ENCODE results near the gene RASA3. TPM values are rescaled to one million over a fixed set of nuclear protein-coding genes. Genes with fewer than 3 reads are reported as not detected.

RASA3 gene
- total RNA-seq, 1 experiment from 2014 or later, result 18.6 TPM

DNA sequence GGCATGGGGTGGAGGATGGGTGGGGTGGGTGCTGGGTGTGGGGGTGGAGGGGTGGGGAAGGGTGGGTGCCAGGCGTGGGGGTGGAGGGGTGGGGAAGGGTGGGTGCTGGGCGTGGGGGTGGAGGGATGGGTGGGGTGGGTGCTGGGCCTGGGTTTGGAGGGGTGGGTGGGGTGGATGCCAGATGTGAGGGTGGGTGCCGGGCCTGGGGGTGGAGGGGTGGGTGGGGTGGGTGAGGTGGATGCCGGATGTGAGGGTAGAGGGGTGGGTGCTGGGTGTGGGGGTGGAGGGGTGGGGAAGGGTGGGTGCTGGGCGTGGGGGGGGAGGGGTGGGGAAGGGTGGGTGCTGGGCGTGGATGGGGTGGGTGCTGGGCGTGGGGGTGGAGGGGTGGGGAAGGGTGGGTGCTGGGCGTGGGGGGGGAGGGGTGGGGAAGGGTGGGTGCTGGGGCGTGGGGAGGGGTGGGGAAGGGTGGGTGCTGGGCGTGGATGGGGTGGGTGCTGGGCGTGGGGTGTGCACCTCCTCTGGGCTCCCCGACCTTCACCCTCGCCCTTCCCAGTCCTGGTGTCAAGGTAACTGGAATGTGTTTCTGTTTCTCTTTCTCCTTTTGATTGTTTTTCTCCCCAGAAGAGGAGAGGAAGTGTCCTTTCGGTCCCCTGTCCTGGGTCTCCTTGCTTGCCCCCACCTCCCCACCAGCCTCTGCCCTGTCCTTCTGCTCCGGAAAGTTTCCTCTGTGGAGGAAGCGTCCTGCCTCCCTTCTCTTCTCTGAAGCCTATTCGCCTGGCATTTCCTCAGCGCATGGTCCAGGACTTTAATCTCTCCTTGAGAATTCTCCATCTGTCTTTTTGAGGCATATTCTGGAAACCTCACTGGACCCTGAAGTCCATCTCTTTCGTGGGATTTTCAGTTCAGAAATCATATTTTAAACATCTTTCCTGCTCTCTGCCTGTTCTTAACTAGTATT is 23.8 kb upstream of the RASA3 start:
- no peak overlapping the region for H3K9ac ChIP-seq (ENCODE audit: low read length)

More for the DNA sequence above, 23.8 kb upstream of the RASA3 start:
- H3K36me3 ChIP-seq (ENCODE audit: control insufficient read depth in 1 of 2, insufficient read depth in 2 of 2, low read length in 2 of 2), result no peaks in the 10 kb centered on the region
- ChIA-PET CTCF (no interaction called here), RAD21 (ENCODE audit: low non-redundant PET in 1 of 2, low total read pairs in 2 of 2, uncharacterized antibody in 2 of 2, unreplicated experiment in 2 of 2) (no interaction called here), POLR2A (no interaction called here)
- H3K9me2 ChIP-seq (ENCODE audit: insufficient read depth), result no peaks in the 10 kb centered on the region
- H3K9me3 ChIP-seq (ENCODE audit: control insufficient read depth in 1 of 2, insufficient read depth in 1 of 2, low read depth in 1 of 2, low read length in 2 of 2), result no peaks in the 10 kb centered on the region
- intact Hi-C loops (cut with micrococcal nuclease), result no loop called here
- BruUV-seq (replicated peaks), result no TSS peak
- no peak for TF ChIP-seq CEBPB (IDR thresholded peaks at IDR 0.05; ENCODE audit: low read depth)
- TF ChIP-seq, protein P1, sequence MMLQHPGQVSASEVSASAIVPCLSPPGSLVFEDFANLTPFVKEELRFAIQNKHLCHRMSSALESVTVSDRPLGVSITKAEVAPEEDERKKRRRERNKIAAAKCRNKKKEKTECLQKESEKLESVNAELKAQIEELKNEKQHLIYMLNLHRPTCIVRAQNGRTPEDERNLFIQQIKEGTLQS (IDR thresholded peaks at IDR 0.05), result no peak
- no peak for TF ChIP-seq POLR2A (IDR thresholded peaks at IDR 0.05; ENCODE audit: borderline replicate concordance, extremely low read depth, insufficient read depth, insufficient read length)
- no peak for TF ChIP-seq SRF (IDR thresholded peaks at IDR 0.05; ENCODE audit: low read depth)
- TF ChIP-seq JUND (IDR thresholded peaks at IDR 0.05), result no peak
- TF ChIP-seq EZH2 (IDR thresholded peaks at IDR 0.05), result no peak
- no peak for TF ChIP-seq EGR1 (IDR thresholded peaks at IDR 0.05; ENCODE audit: low read depth)
- no peak for TF ChIP-seq CBX3 (IDR thresholded peaks at IDR 0.05; ENCODE audit: low read depth)
- TF ChIP-seq, protein P2, sequence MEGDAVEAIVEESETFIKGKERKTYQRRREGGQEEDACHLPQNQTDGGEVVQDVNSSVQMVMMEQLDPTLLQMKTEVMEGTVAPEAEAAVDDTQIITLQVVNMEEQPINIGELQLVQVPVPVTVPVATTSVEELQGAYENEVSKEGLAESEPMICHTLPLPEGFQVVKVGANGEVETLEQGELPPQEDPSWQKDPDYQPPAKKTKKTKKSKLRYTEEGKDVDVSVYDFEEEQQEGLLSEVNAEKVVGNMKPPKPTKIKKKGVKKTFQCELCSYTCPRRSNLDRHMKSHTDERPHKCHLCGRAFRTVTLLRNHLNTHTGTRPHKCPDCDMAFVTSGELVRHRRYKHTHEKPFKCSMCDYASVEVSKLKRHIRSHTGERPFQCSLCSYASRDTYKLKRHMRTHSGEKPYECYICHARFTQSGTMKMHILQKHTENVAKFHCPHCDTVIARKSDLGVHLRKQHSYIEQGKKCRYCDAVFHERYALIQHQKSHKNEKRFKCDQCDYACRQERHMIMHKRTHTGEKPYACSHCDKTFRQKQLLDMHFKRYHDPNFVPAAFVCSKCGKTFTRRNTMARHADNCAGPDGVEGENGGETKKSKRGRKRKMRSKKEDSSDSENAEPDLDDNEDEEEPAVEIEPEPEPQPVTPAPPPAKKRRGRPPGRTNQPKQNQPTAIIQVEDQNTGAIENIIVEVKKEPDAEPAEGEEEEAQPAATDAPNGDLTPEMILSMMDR (IDR thresholded peaks at IDR 0.05 in 2 of 3, conservative IDR thresholded peaks at IDR 0.05 in 1 of 3; ENCODE audit: borderline replicate concordance in 1 of 3, insufficient read depth in 1 of 3, low read depth in 2 of 3, low read length in 2 of 3), result no peak
- no peak for TF ChIP-seq TCF7L2 (IDR thresholded peaks at IDR 0.05; ENCODE audit: borderline replicate concordance, extremely low read depth, insufficient read depth, insufficient read length)
- TF ChIP-seq YY1 (IDR thresholded peaks at IDR 0.05; ENCODE audit: extremely low read depth, insufficient replicate concordance, low read depth, low read length), result no peak
- no peak for TF ChIP-seq ELF1 (IDR thresholded peaks at IDR 0.05; ENCODE audit: borderline replicate concordance, low read depth)
- TF ChIP-seq POLR2AphosphoS5 (IDR thresholded peaks at IDR 0.05; ENCODE audit: low read depth, low read length), result no peak
- no peak for TF ChIP-seq SP1 (IDR thresholded peaks at IDR 0.05; ENCODE audit: low read depth)
- TF ChIP-seq, protein P3, sequence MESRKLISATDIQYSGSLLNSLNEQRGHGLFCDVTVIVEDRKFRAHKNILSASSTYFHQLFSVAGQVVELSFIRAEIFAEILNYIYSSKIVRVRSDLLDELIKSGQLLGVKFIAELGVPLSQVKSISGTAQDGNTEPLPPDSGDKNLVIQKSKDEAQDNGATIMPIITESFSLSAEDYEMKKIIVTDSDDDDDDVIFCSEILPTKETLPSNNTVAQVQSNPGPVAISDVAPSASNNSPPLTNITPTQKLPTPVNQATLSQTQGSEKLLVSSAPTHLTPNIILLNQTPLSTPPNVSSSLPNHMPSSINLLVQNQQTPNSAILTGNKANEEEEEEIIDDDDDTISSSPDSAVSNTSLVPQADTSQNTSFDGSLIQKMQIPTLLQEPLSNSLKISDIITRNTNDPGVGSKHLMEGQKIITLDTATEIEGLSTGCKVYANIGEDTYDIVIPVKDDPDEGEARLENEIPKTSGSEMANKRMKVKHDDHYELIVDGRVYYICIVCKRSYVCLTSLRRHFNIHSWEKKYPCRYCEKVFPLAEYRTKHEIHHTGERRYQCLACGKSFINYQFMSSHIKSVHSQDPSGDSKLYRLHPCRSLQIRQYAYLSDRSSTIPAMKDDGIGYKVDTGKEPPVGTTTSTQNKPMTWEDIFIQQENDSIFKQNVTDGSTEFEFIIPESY (IDR thresholded peaks at IDR 0.05; ENCODE audit: extremely low read depth, insufficient replicate concordance, low read length), result no peak
- TF ChIP-seq FOSL1 (IDR thresholded peaks at IDR 0.05; ENCODE audit: low read depth), result no peak
- TF ChIP-seq SIN3A (IDR thresholded peaks at IDR 0.05; ENCODE audit: low read depth), result no peak
- no peak for TF ChIP-seq RAD21 (IDR thresholded peaks at IDR 0.05; ENCODE audit: low read depth)
- TF ChIP-seq ZFX (IDR thresholded peaks at IDR 0.05), result no peak
- H2AFZ ChIP-seq (ENCODE audit: low read depth, low read length, poor library complexity, severe bottlenecking), result no peak overlapping the region
- H3K4me2 ChIP-seq (ENCODE audit: low read length), result no peak overlapping the region
- peaks cover 6 to 18% of the 10 kb centered on the region in 2 experiments for H3K4me1 ChIP-seq (ENCODE audit: control insufficient read depth in 1 of 2, insufficient read depth in 2 of 2, low read length in 2 of 2)
- H3K4me3 ChIP-seq (replicated peaks in 1 of 2; ENCODE audit: low read depth in 1 of 2, low read length in 2 of 2), result no peak overlapping the region
- H3K27ac ChIP-seq (ENCODE audit: low read depth, low read length), result no peak overlapping the region
- peaks cover 16% of the 10 kb centered on the region; the same call in 1 of the 2 replicates for H3K27me3 ChIP-seq (ENCODE audit: insufficient read depth, low read length)
- no peaks in the 10 kb centered on the region for H4K20me1 ChIP-seq (ENCODE audit: insufficient read depth)
- ATAC-seq, result no peak
- no peak for DNase-seq (ENCODE audit: low read depth, low spot score)
- no peaks in the 10 kb centered on the region for H3K79me2 ChIP-seq (ENCODE audit: insufficient read depth, low read length)

Data from HCT116 (cell line).